ENCODE results near the gene ARHGAP44. TPM values are rescaled to one million over a fixed set of nuclear protein-coding genes. Genes with fewer than 3 reads are reported as not detected.

The ARHGAP44 gene
- total and polyA plus RNA-seq, 4 donors: 0.14 to 1.3 (median 0.42) TPM

DNA sequence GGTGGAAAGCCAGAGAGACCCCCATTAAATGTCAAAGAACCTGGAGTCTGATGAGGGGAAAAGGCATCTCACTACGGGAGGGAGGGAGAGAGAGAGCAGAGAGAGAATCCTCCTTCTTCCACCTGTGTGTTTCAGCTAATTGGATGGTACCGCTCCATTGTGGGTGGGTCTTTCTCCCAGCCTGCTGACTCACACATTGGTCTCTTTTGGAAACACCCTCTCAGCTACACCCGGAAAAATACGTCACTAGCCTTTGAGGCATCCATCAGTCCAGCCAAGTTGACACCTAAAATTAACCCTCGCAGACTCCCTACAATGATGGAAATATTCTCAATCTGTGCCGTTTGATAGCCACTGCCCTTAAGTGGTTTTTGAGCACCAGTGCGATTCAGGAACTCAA is 128.1 kb downstream of the ARHGAP44 start:
- TF ChIP-seq, protein P1, sequence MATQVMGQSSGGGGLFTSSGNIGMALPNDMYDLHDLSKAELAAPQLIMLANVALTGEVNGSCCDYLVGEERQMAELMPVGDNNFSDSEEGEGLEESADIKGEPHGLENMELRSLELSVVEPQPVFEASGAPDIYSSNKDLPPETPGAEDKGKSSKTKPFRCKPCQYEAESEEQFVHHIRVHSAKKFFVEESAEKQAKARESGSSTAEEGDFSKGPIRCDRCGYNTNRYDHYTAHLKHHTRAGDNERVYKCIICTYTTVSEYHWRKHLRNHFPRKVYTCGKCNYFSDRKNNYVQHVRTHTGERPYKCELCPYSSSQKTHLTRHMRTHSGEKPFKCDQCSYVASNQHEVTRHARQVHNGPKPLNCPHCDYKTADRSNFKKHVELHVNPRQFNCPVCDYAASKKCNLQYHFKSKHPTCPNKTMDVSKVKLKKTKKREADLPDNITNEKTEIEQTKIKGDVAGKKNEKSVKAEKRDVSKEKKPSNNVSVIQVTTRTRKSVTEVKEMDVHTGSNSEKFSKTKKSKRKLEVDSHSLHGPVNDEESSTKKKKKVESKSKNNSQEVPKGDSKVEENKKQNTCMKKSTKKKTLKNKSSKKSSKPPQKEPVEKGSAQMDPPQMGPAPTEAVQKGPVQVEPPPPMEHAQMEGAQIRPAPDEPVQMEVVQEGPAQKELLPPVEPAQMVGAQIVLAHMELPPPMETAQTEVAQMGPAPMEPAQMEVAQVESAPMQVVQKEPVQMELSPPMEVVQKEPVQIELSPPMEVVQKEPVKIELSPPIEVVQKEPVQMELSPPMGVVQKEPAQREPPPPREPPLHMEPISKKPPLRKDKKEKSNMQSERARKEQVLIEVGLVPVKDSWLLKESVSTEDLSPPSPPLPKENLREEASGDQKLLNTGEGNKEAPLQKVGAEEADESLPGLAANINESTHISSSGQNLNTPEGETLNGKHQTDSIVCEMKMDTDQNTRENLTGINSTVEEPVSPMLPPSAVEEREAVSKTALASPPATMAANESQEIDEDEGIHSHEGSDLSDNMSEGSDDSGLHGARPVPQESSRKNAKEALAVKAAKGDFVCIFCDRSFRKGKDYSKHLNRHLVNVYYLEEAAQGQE (IDR thresholded peaks at IDR 0.05): no peak
- TF ChIP-seq YY1 (IDR thresholded peaks at IDR 0.05): no peak
- no peak for TF ChIP-seq FOXA2 (IDR thresholded peaks at IDR 0.05)
- no peak for TF ChIP-seq JUND (IDR thresholded peaks at IDR 0.05)
- Histone ChIP-seq H3K9ac (ENCODE audit: low read depth in 1 of 2, low read length in 2 of 2) (no peak overlapping the region), H3K9me3 (ENCODE audit: control insufficient read depth in 4 of 4, low read length in 3 of 4) (no peaks in the 10 kb centered on the region), H3K4me3 (ENCODE audit: low read depth in 1 of 3, low read length in 3 of 3) (no peak overlapping the region), H3K27ac (ENCODE audit: low read depth in 1 of 2, low read length in 2 of 2) (no peak overlapping the region), H3K27me3 (ENCODE audit: control insufficient read depth in 4 of 4, insufficient read depth in 4 of 4, low read length in 3 of 4) (peaks cover 0 to 2% (median 0%) of the 10 kb centered on the region in 4 donors), H3K36me3 (ENCODE audit: control insufficient read depth in 4 of 4, insufficient read depth in 3 of 4, low read depth in 1 of 4, low read length in 3 of 4) (no peaks in the 10 kb centered on the region), H3K4me1 (ENCODE audit: control insufficient read depth in 4 of 4, insufficient read depth in 4 of 4, low read length in 3 of 4) (no peaks in the 10 kb centered on the region)
- 82% methylated on average over 7 of the region's 7 CpGs for WGBS
- DNase-seq (ENCODE audit: low spot score): no peak

DNA sequence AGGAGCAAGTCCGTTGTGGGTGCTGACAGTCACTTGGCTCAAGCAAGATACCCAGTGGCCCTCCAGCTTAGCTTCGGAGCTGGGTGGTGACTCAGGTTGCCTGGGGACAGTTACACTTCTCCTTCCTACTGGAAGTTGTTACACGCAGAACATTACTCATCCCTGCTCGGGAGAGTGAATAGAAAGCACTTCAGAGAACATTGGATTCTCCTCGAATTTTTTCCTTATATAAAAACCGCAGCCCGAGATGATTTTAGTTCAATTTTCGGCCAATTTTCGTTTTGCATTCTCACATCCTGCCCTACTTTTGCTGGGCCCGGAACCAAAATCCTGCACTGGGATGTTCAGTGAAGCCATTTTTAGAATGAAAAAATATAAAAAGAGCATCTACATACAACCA is 128.8 kb downstream of the ARHGAP44 start:
- H3K27me3 ChIP-seq (ENCODE audit: control insufficient read depth in 4 of 4, insufficient read depth in 4 of 4, low read length in 3 of 4): peaks cover 0 to 2% (median 0%) of the 10 kb centered on the region in 4 donors
- H3K9me3 ChIP-seq (ENCODE audit: control insufficient read depth in 4 of 4, low read length in 3 of 4): no peaks in the 10 kb centered on the region
- H3K9ac ChIP-seq (ENCODE audit: low read depth in 1 of 2, low read length in 2 of 2): no peak overlapping the region
- no peaks in the 10 kb centered on the region for H3K4me1 ChIP-seq (ENCODE audit: control insufficient read depth in 4 of 4, insufficient read depth in 4 of 4, low read length in 3 of 4)
- no peaks in the 10 kb centered on the region for H3K36me3 ChIP-seq (ENCODE audit: control insufficient read depth in 4 of 4, insufficient read depth in 3 of 4, low read depth in 1 of 4, low read length in 3 of 4)
- no peak overlapping the region for H3K27ac ChIP-seq (ENCODE audit: low read depth in 1 of 2, low read length in 2 of 2)
- WGBS: 88% methylated on average over 10 of the region's 10 CpGs
- TF ChIP-seq YY1 (IDR thresholded peaks at IDR 0.05) (no peak), HNF4A (conservative IDR thresholded peaks at IDR 0.05) (no peak)
- DNase-seq (ENCODE audit: low spot score): no peak
- H3K4me3 ChIP-seq (ENCODE audit: low read depth in 1 of 3, low read length in 3 of 3): no peak overlapping the region

DNA sequence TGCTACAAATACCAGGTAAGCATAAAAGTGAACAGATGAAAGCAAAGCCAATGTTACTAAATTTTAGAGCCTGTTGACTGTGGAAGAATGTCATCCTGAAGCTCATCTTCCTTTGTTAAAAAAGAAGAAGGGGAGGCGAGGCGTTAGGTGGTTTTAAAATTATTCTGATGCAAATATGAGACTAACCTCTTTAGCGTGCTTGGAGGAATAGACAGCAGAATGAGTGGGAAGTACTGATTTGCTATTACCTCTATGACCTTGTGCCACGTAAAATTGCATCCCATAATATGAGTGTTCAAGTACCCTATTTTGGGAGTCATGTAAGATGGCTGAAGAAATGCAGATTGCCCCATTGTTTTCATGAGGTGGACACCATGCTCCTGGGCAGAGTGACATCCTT is 132.8 kb downstream of the ARHGAP44 start:
- Histone ChIP-seq H3K27ac (ENCODE audit: low read depth in 1 of 2, low read length in 2 of 2) (no peak overlapping the region), H3K4me1 (ENCODE audit: control insufficient read depth in 4 of 4, insufficient read depth in 4 of 4, low read length in 3 of 4) (no peaks in the 10 kb centered on the region), H3K4me3 (ENCODE audit: low read depth in 1 of 3, low read length in 3 of 3) (no peak overlapping the region), H3K9ac (ENCODE audit: low read depth in 1 of 2, low read length in 2 of 2) (no peak overlapping the region), H3K9me3 (ENCODE audit: control insufficient read depth in 4 of 4, low read length in 3 of 4) (no peaks in the 10 kb centered on the region), H3K27me3 (ENCODE audit: control insufficient read depth in 4 of 4, insufficient read depth in 4 of 4, low read length in 3 of 4) (no peaks in the 10 kb centered on the region), H3K36me3 (ENCODE audit: control insufficient read depth in 4 of 4, insufficient read depth in 3 of 4, low read depth in 1 of 4, low read length in 3 of 4) (no peaks in the 10 kb centered on the region)
- TF ChIP-seq, protein P2, sequence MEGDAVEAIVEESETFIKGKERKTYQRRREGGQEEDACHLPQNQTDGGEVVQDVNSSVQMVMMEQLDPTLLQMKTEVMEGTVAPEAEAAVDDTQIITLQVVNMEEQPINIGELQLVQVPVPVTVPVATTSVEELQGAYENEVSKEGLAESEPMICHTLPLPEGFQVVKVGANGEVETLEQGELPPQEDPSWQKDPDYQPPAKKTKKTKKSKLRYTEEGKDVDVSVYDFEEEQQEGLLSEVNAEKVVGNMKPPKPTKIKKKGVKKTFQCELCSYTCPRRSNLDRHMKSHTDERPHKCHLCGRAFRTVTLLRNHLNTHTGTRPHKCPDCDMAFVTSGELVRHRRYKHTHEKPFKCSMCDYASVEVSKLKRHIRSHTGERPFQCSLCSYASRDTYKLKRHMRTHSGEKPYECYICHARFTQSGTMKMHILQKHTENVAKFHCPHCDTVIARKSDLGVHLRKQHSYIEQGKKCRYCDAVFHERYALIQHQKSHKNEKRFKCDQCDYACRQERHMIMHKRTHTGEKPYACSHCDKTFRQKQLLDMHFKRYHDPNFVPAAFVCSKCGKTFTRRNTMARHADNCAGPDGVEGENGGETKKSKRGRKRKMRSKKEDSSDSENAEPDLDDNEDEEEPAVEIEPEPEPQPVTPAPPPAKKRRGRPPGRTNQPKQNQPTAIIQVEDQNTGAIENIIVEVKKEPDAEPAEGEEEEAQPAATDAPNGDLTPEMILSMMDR (IDR thresholded peaks at IDR 0.05; ENCODE audit: low read depth, low read length, missing input control): no peak
- no peak for TF ChIP-seq GABPA (IDR thresholded peaks at IDR 0.05 in 1 of 2, conservative IDR thresholded peaks at IDR 0.05 in 1 of 2)
- TF ChIP-seq FOXA1 (IDR thresholded peaks at IDR 0.05): no peak
- TF ChIP-seq RXRA (IDR thresholded peaks at IDR 0.05): no peak
- no peak for TF ChIP-seq HNF4G (IDR thresholded peaks at IDR 0.05)
- TF ChIP-seq RAD21 (IDR thresholded peaks at IDR 0.05): no peak
- TF ChIP-seq YY1 (IDR thresholded peaks at IDR 0.05): no peak
- TF ChIP-seq, protein P3, sequence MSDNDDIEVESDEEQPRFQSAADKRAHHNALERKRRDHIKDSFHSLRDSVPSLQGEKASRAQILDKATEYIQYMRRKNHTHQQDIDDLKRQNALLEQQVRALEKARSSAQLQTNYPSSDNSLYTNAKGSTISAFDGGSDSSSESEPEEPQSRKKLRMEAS (IDR thresholded peaks at IDR 0.05): no peak
- TF ChIP-seq, protein P4, sequence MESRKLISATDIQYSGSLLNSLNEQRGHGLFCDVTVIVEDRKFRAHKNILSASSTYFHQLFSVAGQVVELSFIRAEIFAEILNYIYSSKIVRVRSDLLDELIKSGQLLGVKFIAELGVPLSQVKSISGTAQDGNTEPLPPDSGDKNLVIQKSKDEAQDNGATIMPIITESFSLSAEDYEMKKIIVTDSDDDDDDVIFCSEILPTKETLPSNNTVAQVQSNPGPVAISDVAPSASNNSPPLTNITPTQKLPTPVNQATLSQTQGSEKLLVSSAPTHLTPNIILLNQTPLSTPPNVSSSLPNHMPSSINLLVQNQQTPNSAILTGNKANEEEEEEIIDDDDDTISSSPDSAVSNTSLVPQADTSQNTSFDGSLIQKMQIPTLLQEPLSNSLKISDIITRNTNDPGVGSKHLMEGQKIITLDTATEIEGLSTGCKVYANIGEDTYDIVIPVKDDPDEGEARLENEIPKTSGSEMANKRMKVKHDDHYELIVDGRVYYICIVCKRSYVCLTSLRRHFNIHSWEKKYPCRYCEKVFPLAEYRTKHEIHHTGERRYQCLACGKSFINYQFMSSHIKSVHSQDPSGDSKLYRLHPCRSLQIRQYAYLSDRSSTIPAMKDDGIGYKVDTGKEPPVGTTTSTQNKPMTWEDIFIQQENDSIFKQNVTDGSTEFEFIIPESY (IDR thresholded peaks at IDR 0.05): no peak
- no peak for TF ChIP-seq TAF1 (conservative IDR thresholded peaks at IDR 0.05)
- TF ChIP-seq, protein P5, sequence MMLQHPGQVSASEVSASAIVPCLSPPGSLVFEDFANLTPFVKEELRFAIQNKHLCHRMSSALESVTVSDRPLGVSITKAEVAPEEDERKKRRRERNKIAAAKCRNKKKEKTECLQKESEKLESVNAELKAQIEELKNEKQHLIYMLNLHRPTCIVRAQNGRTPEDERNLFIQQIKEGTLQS (IDR thresholded peaks at IDR 0.05): no peak
- no peak for TF ChIP-seq JUND (IDR thresholded peaks at IDR 0.05)
- no peak for TF ChIP-seq EGR1 (IDR thresholded peaks at IDR 0.05; ENCODE audit: low read depth in 2 of 2)
- no peak for TF ChIP-seq HNF4A (conservative IDR thresholded peaks at IDR 0.05)
- no peak for TF ChIP-seq FOXA2 (IDR thresholded peaks at IDR 0.05)
- TF ChIP-seq, protein P1 (IDR thresholded peaks at IDR 0.05): no peak
- no peak for TF ChIP-seq SP1 (IDR thresholded peaks at IDR 0.05)
- WGBS: 89% methylated on average over 4 of the region's 4 CpGs
- no peak for DNase-seq (ENCODE audit: low spot score)
